HepG2 (cell line): ENCODE data around the gene CCDC181. TPM values are rescaled to one million over a fixed set of nuclear protein-coding genes. Genes with fewer than 3 reads are reported as not detected.

Experiments
- CEBPZ ChIP-seq: IDR thresholded peaks from 2 replicates; pipeline ENCODE4 v1.6.1; 2012; ENCODE audit warnings: low read length, improper control_type of control experiment
- GATAD1 ChIP-seq: IDR thresholded peaks from 2 replicates; pipeline ENCODE4 v1.6.1; 2016; ENCODE audit warnings: missing genetic modification reagents, missing compliant biosample characterization
- KDM5B ChIP-seq: sonication (generic); formaldehyde crosslinking; IDR thresholded peaks from 2 replicates; pipeline ENCODE4 v1.4.0; 2020; ENCODE audit warnings: missing genetic modification reagents, mild to moderate bottlenecking, borderline replicate concordance
- TMF1 ChIP-seq: sonication (generic); formaldehyde crosslinking; IDR thresholded peaks from 2 replicates; pipeline ENCODE4 v1.8.1; 2022; ENCODE audit warnings: low read depth, missing genetic modification reagents
- ZKSCAN1 ChIP-seq: fragments of 150-350 bp; IDR thresholded peaks from 2 replicates; pipeline ENCODE4 v1.6.1; 2014; ENCODE audit warnings: low read length
- ZNF142 ChIP-seq: sonication (generic); formaldehyde crosslinking; IDR thresholded peaks from 2 replicates; pipeline ENCODE4 v1.4.0; 2020; ENCODE audit warnings: missing genetic modification reagents
- ZNF235 ChIP-seq: sonication (generic); formaldehyde crosslinking; IDR thresholded peaks from 2 replicates; pipeline ENCODE4 v1.8.1; 2023; ENCODE audit warnings: mild to moderate bottlenecking, missing genetic modification reagents, borderline replicate concordance
- ZNF274 ChIP-seq: sonication (generic); formaldehyde crosslinking; IDR thresholded peaks from 2 replicates; pipeline ENCODE4 v1.5.1; 2020; ENCODE audit warnings: mild to moderate bottlenecking, missing genetic modification reagents
- ZNF549 ChIP-seq: sonication (generic); formaldehyde crosslinking; IDR thresholded peaks from 2 replicates; pipeline ENCODE4 v1.5.0; 2020; ENCODE audit warnings: missing genetic modification reagents
- ZNF589 ChIP-seq: sonication (generic); formaldehyde crosslinking; conservative IDR thresholded peaks from 2 replicates; pipeline ENCODE4 v1.8.0; 2022; ENCODE audit warnings: mild to moderate bottlenecking, moderate library complexity, missing genetic modification reagents
- ZNF790 ChIP-seq: sonication (generic); formaldehyde crosslinking; IDR thresholded peaks from 2 replicates; pipeline ENCODE4 v1.8.0; 2022; ENCODE audit warnings: missing genetic modification reagents, mild to moderate bottlenecking, borderline replicate concordance
- ZSCAN12 ChIP-seq: sonication (generic); formaldehyde crosslinking; IDR thresholded peaks from 2 replicates; pipeline ENCODE4 v1.9.0; 2021; ENCODE audit warnings: mild to moderate bottlenecking, missing genetic modification reagents
- polyA plus RNA-seq, 8 experiments: library from polyadenylated mRNA; depleted of rRNA in 3 of 8; stranded (reverse) in 7 of 8; unstranded in 1 of 8; fragments of >200 nt; fragmentation: Illumina TruSeq in 4 of 8; extraction: Trizol in 4 of 8; gene quantifications; 2 replicates each; pipeline versions ENCODE4 v1.2.1 to v1.2.3, GENCODE V29; 2011 to 2016; ENCODE audit warnings: low read depth in 4 of 8, missing spikeins in 1 of 8, mixed read lengths in 1 of 8; ENCODE audit not compliant: insufficient read depth in 1 of 8
- total RNA-seq, 5 experiments: library from RNA; depleted of rRNA; stranded (reverse); fragments of >200 nt; fragmentation: Illumina TruSeq; extraction: Trizol; gene quantifications; 2 replicates each; pipeline ENCODE4 v1.2.3, GENCODE V29; 2016; ENCODE audit warnings: low read depth in 1 of 5
- TF ChIP-seq, protein P1 (sequence below): sonication (generic); formaldehyde crosslinking; IDR thresholded peaks from 2 replicates; pipeline ENCODE4 v1.5.1; 2020; ENCODE audit warnings: mild to moderate bottlenecking, missing genetic modification reagents, moderate library complexity
- TF ChIP-seq, protein P2 (sequence below): IDR thresholded peaks from 2 replicates; pipeline ENCODE4 v1.6.1; 2016; ENCODE audit warnings: missing compliant biosample characterization, missing genetic modification reagents, borderline replicate concordance

The CCDC181 gene
- total and polyA plus RNA-seq, 2 of the 13 experiments (the other 11 are each of a cell fraction or from before 2014, with no cell fraction given), result 0.07 TPM; not detected in 1

DNA sequence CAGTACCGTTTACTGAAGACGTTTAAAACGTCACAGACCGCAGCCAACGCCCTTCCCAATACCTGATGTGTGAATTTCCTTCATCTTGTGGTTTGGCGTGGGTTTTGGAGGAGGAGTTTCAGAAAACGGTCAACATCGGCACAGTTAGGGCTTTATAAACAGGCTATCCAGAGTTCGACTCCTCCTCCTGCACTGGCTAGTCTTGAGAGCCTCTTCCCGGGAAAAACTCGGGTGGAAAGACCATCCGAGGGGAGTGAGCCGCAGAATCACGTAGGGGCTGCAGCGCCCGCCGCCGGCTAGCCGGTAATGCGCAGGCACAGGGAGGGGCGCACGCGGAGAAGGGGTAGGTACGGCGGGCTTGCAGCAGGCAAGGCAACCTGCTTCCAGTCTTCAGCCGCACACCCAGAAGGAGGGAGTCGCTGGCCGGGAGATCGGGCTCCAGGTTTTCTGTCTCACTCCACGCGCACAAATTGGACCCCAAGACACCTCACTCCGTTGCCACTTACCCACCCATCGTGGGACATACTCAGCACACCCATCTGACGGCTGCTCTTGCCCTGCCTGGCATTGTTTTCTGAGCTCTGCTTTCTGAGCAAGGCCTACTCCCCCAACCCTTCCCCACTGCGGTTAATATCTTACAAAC is 33.0 kb upstream of the CCDC181 start (continued):
- TF ChIP-seq, protein P1, sequence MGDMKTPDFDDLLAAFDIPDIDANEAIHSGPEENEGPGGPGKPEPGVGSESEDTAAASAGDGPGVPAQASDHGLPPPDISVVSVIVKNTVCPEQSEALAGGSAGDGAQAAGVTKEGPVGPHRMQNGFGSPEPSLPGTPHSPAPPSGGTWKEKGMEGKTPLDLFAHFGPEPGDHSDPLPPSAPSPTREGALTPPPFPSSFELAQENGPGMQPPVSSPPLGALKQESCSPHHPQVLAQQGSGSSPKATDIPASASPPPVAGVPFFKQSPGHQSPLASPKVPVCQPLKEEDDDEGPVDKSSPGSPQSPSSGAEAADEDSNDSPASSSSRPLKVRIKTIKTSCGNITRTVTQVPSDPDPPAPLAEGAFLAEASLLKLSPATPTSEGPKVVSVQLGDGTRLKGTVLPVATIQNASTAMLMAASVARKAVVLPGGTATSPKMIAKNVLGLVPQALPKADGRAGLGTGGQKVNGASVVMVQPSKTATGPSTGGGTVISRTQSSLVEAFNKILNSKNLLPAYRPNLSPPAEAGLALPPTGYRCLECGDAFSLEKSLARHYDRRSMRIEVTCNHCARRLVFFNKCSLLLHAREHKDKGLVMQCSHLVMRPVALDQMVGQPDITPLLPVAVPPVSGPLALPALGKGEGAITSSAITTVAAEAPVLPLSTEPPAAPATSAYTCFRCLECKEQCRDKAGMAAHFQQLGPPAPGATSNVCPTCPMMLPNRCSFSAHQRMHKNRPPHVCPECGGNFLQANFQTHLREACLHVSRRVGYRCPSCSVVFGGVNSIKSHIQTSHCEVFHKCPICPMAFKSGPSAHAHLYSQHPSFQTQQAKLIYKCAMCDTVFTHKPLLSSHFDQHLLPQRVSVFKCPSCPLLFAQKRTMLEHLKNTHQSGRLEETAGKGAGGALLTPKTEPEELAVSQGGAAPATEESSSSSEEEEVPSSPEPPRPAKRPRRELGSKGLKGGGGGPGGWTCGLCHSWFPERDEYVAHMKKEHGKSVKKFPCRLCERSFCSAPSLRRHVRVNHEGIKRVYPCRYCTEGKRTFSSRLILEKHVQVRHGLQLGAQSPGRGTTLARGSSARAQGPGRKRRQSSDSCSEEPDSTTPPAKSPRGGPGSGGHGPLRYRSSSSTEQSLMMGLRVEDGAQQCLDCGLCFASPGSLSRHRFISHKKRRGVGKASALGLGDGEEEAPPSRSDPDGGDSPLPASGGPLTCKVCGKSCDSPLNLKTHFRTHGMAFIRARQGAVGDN, result peak; percentile 78
- peak; percentile 57; the same call in 1 of the 2 replicates for TF ChIP-seq KDM5B (CRISPR knock-in tag)
- TF ChIP-seq ZSCAN12 (CRISPR knock-in tag), result 0 out of 2 replicates have a peak, but pooled peaks have one; percentile 19
- no peak for TF ChIP-seq ZNF790 (CRISPR knock-in tag)
- TF ChIP-seq ZNF142, result 0 out of 2 replicates have a peak, but pooled peaks have one; percentile 53
- no peak for TF ChIP-seq ZNF589
- TF ChIP-seq ZNF235 (CRISPR knock-in tag), result no peak
- no peak for TF ChIP-seq TMF1 (CRISPR knock-in tag)
- TF ChIP-seq ZNF274 (CRISPR knock-in tag), result peak; percentile 51; the same call in 1 of the 2 replicates
- TF ChIP-seq, protein P2, sequence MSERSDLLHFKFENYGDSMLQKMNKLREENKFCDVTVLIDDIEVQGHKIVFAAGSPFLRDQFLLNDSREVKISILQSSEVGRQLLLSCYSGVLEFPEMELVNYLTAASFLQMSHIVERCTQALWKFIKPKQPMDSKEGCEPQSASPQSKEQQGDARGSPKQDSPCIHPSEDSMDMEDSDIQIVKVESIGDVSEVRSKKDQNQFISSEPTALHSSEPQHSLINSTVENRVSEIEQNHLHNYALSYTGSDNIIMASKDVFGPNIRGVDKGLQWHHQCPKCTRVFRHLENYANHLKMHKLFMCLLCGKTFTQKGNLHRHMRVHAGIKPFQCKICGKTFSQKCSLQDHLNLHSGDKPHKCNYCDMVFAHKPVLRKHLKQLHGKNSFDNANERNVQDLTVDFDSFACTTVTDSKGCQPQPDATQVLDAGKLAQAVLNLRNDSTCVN, result no peak
- TF ChIP-seq ZNF549 (CRISPR knock-in tag), result no peak
- no peak for TF ChIP-seq GATAD1
- TF ChIP-seq CEBPZ, result no peak
- TF ChIP-seq ZKSCAN1, result no peak
